ENCODE results near the gene KRT85. TPM values are rescaled to one million over a fixed set of nuclear protein-coding genes. Genes with fewer than 3 reads are reported as not detected.

The KRT85 gene
- total and polyA plus RNA-seq, 10 of the 15 experiments (the other 5 are each of a cell fraction or from before 2014, with no cell fraction given), result 0.05 to 0.18 (median 0.11) TPM; not detected in 6

GRCh38 chr12:52331833-52332232 is 35.4 kb downstream of the KRT85 start:
- H3K4me3 ChIP-seq, result no peak overlapping the region
- no peak overlapping the region for H3K27ac ChIP-seq (ENCODE audit: control insufficient read depth, insufficient read depth)
- FAIRE-seq (no peak), DNase-seq (ENCODE audit: low read depth, low spot score) (no peak), ATAC-seq (no peak)
- peaks cover 0 to 2% of the 10 kb centered on the region in 2 experiments; a peak in 2 of 4 replicates for H3K27me3 ChIP-seq (replicated peaks in 1 of 2; ENCODE audit: control insufficient read depth in 2 of 2, insufficient read depth in 2 of 2, low read length in 1 of 2)
- no peaks in the 10 kb centered on the region for H3K79me2 ChIP-seq (ENCODE audit: control insufficient read depth, insufficient read depth, low read length)
- intact Hi-C loops (cut with micrococcal nuclease; ENCODE audit: unreplicated experiment), result no loop called here
- no peaks in the 10 kb centered on the region for H4K20me1 ChIP-seq (ENCODE audit: control insufficient read depth, insufficient read depth)
- ChIA-PET RAD21 (ENCODE audit: unreplicated experiment) (no interaction called here), POLR2A (no interaction called here), SMC1A (ENCODE audit: uncharacterized antibody, unreplicated experiment) (no interaction called here), CTCF (interaction anchor here (1.0 to 1.2 kb wide), 3 partner anchors 175 to 553 kb away, joined by 3 to 4 read pairs (median 3); no protein-coding TSS in a partner anchor)
- 8% methylated on average over 3 of the region's 3 CpGs for WGBS (ENCODE audit: insufficient coverage, insufficient replicate concordance, low lambda C conversion rate, missing lambda C conversion rate)
- in situ Hi-C loops (cut with MboI), result no loop called here
- no peak overlapping the region for H3K4me2 ChIP-seq (ENCODE audit: control insufficient read depth, insufficient read depth)
- H3K4me1 ChIP-seq (ENCODE audit: control insufficient read depth, insufficient read depth, low read length), result peaks cover 7% of the 10 kb centered on the region
- H3K36me3 ChIP-seq (ENCODE audit: control insufficient read depth in 2 of 2, insufficient read depth in 2 of 2, low read length in 1 of 2), result no peaks in the 10 kb centered on the region
- BruUV-seq (replicated peaks), result no TSS peak
- H2AFZ ChIP-seq (ENCODE audit: control insufficient read depth, low read depth, low read length), result no peak overlapping the region
- H3K9me3 ChIP-seq (replicated peaks; ENCODE audit: control insufficient read depth, insufficient read depth, low read length), result no peaks in the 10 kb centered on the region; the same call in 2 of the 3 replicates
- no peak overlapping the region for H3K9ac ChIP-seq (ENCODE audit: control insufficient read depth, insufficient read depth, low read length)
- TF ChIP-seq RELB (IDR thresholded peaks at IDR 0.05; ENCODE audit: low read depth), result no peak
- TF ChIP-seq SPI1 (IDR thresholded peaks at IDR 0.05; ENCODE audit: borderline replicate concordance, insufficient read depth, low read depth, low read length), result no peak
- TF ChIP-seq RELA (IDR thresholded peaks at IDR 0.05; ENCODE audit: borderline replicate concordance, partially characterized antibody), result no peak
- no peak for TF ChIP-seq NBN (IDR thresholded peaks at IDR 0.05)
- TF ChIP-seq CUX1 (IDR thresholded peaks at IDR 0.05; ENCODE audit: insufficient replicate concordance, low read depth, low read length), result no peak
- TF ChIP-seq BHLHE40 (IDR thresholded peaks at IDR 0.05; ENCODE audit: borderline replicate concordance in 1 of 2, low read depth in 2 of 2, low read length in 1 of 2), result no peak
- no peak for TF ChIP-seq ESRRA (IDR thresholded peaks at IDR 0.05; ENCODE audit: low read length)
- TF ChIP-seq NFIC (IDR thresholded peaks at IDR 0.05; ENCODE audit: low read depth, low read length), result no peak
- TF ChIP-seq E4F1 (IDR thresholded peaks at IDR 0.05; ENCODE audit: borderline replicate concordance, partially characterized antibody), result no peak
- TF ChIP-seq USF2 (IDR thresholded peaks at IDR 0.05; ENCODE audit: borderline replicate concordance, low read depth, low read length), result no peak
- TF ChIP-seq ZNF622 (IDR thresholded peaks at IDR 0.05), result no peak
- TF ChIP-seq SMAD1 (IDR thresholded peaks at IDR 0.05; ENCODE audit: low read depth, partially characterized antibody), result no peak
- no peak for TF ChIP-seq ZNF274 (IDR thresholded peaks at IDR 0.05; ENCODE audit: insufficient read depth, insufficient read length)
- no peak for TF ChIP-seq CREM (IDR thresholded peaks at IDR 0.05; ENCODE audit: low read depth)
- TF ChIP-seq ZSCAN29 (IDR thresholded peaks at IDR 0.05), result no peak
